Measurements from ENCODE around the gene WDR36. TPM values are rescaled to one million over a fixed set of nuclear protein-coding genes. Genes with fewer than 3 reads are reported as not detected.

The WDR36 gene
- total and polyA plus RNA-seq, 9 of the 15 experiments (the other 6 are each of a cell fraction or from before 2014, with no cell fraction given) = 25.7 to 68.0 (median 41.5) TPM

DNA sequence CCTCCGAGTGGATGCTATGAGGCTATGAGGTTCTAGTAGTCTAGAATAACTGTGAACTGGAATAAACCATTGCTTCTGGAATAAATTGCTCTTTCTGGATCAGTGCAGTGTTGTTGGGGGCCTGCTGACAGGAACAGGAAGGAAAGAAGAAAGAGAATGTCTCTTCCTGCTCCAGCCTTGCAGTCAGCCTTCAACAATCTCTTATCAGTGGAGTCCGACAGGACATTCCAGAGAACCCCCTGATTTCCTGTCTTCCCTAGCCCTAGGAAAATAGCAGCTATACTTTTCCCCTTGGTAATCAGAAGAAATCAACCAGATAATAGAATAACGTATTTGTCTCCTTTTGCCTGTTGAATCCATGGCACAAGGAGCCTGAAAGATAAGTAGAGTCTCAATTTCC, 55.4 kb downstream of the WDR36 start:
- no peaks in the 10 kb centered on the region for H4K20me1 ChIP-seq (replicated peaks; ENCODE audit: control insufficient read depth, insufficient read depth, low read length)
- intact Hi-C loops (cut with micrococcal nuclease) = no loop called here
- DNase-seq (ENCODE audit: extremely low read depth in 1 of 4, low spot score in 3 of 4) (no peak), ATAC-seq (no peak), FAIRE-seq (no peak)
- H2AFZ ChIP-seq (ENCODE audit: low read depth, low read length) = no peak overlapping the region
- TF ChIP-seq ZBTB40 (IDR thresholded peaks at IDR 0.05) (no peak), ZBTB40 (CRISPR knock-in tag; IDR thresholded peaks at IDR 0.05) (no peak), TRIM24 (IDR thresholded peaks at IDR 0.05) (no peak), CTBP1 (IDR thresholded peaks at IDR 0.05; ENCODE audit: borderline replicate concordance) (no peak)
- TF ChIP-seq, protein P1, sequence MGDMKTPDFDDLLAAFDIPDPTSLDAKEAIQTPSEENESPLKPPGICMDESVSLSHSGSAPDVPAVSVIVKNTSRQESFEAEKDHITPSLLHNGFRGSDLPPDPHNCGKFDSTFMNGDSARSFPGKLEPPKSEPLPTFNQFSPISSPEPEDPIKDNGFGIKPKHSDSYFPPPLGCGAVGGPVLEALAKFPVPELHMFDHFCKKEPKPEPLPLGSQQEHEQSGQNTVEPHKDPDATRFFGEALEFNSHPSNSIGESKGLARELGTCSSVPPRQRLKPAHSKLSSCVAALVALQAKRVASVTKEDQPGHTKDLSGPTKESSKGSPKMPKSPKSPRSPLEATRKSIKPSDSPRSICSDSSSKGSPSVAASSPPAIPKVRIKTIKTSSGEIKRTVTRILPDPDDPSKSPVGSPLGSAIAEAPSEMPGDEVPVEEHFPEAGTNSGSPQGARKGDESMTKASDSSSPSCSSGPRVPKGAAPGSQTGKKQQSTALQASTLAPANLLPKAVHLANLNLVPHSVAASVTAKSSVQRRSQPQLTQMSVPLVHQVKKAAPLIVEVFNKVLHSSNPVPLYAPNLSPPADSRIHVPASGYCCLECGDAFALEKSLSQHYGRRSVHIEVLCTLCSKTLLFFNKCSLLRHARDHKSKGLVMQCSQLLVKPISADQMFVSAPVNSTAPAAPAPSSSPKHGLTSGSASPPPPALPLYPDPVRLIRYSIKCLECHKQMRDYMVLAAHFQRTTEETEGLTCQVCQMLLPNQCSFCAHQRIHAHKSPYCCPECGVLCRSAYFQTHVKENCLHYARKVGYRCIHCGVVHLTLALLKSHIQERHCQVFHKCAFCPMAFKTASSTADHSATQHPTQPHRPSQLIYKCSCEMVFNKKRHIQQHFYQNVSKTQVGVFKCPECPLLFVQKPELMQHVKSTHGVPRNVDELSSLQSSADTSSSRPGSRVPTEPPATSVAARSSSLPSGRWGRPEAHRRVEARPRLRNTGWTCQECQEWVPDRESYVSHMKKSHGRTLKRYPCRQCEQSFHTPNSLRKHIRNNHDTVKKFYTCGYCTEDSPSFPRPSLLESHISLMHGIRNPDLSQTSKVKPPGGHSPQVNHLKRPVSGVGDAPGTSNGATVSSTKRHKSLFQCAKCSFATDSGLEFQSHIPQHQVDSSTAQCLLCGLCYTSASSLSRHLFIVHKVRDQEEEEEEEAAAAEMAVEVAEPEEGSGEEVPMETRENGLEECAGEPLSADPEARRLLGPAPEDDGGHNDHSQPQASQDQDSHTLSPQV (IDR thresholded peaks at IDR 0.05) = no peak
- 0% methylated on average over 3 of the region's 3 CpGs for WGBS (ENCODE audit: insufficient coverage, low coverage, missing lambda C conversion rate)
- no peaks in the 10 kb centered on the region for H3K36me3 ChIP-seq (ENCODE audit: control insufficient read depth, insufficient read depth, low read length)
- H3K9ac ChIP-seq (ENCODE audit: insufficient read depth in 1 of 2, low read depth in 2 of 2, low read length in 2 of 2) = no peak overlapping the region
- H3K9me3 ChIP-seq (replicated peaks; ENCODE audit: control insufficient read depth, insufficient read depth, low read depth, low read length) = no peaks in the 10 kb centered on the region
- H3K27ac ChIP-seq (ENCODE audit: extremely low read depth, low read depth, low read length) = no peak overlapping the region
- CTCF ChIA-PET (ENCODE audit: low intra/inter-chr PET ratio) = no interaction called here
- BruUV-seq (replicated peaks) = no TSS peak
- in situ Hi-C loops (cut with MboI) = no loop called here
- no peaks in the 10 kb centered on the region; a peak in 1 of 5 replicates for H3K27me3 ChIP-seq (ENCODE audit: control insufficient read depth in 2 of 2, insufficient read depth in 2 of 2, low read length in 2 of 2)
- no peaks in the 10 kb centered on the region for H3K4me1 ChIP-seq (replicated peaks in 1 of 2; ENCODE audit: control insufficient read depth in 2 of 2, insufficient read depth in 2 of 2, low read length in 2 of 2)
- POLR2A ChIA-PET = no interaction called here
- no peaks in the 10 kb centered on the region for H3K9me1 ChIP-seq (ENCODE audit: control insufficient read depth, insufficient read depth, low read length)
- no peaks in the 10 kb centered on the region for H3K79me2 ChIP-seq (ENCODE audit: control insufficient read depth, insufficient read depth, low read length)
- H3K4me3 ChIP-seq = no peak overlapping the region
- no peak overlapping the region for H3K4me2 ChIP-seq (ENCODE audit: insufficient read depth, low read length)
